ENCODE measurements around the gene CYP2D6.

DNA sequence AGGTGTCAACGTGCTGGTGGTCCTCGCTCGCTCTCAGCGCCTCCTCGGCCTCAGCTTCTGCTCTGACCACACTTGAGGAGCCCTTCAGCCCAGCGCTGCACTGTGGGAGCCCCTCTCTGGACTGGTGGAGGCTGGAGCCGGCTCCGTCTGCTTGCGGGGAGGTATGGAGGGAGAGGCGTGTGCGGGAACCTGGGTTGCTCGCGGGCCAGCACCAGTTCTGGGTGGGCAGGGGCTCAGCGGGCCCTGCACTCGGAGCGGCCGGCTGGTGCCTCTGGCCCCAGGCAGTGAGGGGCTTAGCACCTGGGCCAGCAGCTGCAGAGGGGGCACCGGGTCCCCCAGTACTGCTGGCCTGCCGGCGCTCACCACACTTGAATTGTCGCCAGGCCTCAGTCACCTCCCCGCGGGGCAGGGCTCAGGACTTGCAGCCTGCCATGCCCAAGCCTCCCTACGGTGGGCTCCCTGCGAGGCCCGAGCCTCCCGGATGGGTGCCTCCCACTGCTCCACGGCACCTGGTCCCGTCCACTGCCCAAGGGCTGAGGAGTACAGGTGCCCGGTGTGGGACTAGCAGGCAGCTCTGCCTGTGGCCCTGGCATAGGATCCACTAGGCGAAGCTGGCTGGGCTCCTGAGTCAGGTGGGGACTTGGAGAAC is 7.6 kb upstream of the CYP2D6 start:
- TF ChIP-seq, protein P1, sequence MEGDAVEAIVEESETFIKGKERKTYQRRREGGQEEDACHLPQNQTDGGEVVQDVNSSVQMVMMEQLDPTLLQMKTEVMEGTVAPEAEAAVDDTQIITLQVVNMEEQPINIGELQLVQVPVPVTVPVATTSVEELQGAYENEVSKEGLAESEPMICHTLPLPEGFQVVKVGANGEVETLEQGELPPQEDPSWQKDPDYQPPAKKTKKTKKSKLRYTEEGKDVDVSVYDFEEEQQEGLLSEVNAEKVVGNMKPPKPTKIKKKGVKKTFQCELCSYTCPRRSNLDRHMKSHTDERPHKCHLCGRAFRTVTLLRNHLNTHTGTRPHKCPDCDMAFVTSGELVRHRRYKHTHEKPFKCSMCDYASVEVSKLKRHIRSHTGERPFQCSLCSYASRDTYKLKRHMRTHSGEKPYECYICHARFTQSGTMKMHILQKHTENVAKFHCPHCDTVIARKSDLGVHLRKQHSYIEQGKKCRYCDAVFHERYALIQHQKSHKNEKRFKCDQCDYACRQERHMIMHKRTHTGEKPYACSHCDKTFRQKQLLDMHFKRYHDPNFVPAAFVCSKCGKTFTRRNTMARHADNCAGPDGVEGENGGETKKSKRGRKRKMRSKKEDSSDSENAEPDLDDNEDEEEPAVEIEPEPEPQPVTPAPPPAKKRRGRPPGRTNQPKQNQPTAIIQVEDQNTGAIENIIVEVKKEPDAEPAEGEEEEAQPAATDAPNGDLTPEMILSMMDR (IDR thresholded peaks at IDR 0.05), result no peak
- TF ChIP-seq, protein P2, sequence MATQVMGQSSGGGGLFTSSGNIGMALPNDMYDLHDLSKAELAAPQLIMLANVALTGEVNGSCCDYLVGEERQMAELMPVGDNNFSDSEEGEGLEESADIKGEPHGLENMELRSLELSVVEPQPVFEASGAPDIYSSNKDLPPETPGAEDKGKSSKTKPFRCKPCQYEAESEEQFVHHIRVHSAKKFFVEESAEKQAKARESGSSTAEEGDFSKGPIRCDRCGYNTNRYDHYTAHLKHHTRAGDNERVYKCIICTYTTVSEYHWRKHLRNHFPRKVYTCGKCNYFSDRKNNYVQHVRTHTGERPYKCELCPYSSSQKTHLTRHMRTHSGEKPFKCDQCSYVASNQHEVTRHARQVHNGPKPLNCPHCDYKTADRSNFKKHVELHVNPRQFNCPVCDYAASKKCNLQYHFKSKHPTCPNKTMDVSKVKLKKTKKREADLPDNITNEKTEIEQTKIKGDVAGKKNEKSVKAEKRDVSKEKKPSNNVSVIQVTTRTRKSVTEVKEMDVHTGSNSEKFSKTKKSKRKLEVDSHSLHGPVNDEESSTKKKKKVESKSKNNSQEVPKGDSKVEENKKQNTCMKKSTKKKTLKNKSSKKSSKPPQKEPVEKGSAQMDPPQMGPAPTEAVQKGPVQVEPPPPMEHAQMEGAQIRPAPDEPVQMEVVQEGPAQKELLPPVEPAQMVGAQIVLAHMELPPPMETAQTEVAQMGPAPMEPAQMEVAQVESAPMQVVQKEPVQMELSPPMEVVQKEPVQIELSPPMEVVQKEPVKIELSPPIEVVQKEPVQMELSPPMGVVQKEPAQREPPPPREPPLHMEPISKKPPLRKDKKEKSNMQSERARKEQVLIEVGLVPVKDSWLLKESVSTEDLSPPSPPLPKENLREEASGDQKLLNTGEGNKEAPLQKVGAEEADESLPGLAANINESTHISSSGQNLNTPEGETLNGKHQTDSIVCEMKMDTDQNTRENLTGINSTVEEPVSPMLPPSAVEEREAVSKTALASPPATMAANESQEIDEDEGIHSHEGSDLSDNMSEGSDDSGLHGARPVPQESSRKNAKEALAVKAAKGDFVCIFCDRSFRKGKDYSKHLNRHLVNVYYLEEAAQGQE (IDR thresholded peaks at IDR 0.05; ENCODE audit: insufficient read depth in 1 of 2, low read depth in 2 of 2, low read length in 1 of 2), result no peak
- TF ChIP-seq POLR2AphosphoS5 (IDR thresholded peaks at IDR 0.05; ENCODE audit: low read depth, low read length), result no peak
- no peak for TF ChIP-seq TCF7L2 (IDR thresholded peaks at IDR 0.05; ENCODE audit: low read depth, low read length)
